HG02943 (cell line): ENCODE measurements around the gene FSIP1.

Experiments used
- ATAC-seq: cut with Tn5 transposase; IDR thresholded peaks from one replicate; pipeline ENCODE4 v1.9.1; 2021; ENCODE audit warnings: mild to moderate bottlenecking, low read depth, moderate library complexity; ENCODE audit not compliant: unreplicated experiment

The FSIP1 gene

GRCh38 chr15:39625451-39625850, 157.2 kb downstream of the FSIP1 start:
- no peak for ATAC-seq

DNA sequence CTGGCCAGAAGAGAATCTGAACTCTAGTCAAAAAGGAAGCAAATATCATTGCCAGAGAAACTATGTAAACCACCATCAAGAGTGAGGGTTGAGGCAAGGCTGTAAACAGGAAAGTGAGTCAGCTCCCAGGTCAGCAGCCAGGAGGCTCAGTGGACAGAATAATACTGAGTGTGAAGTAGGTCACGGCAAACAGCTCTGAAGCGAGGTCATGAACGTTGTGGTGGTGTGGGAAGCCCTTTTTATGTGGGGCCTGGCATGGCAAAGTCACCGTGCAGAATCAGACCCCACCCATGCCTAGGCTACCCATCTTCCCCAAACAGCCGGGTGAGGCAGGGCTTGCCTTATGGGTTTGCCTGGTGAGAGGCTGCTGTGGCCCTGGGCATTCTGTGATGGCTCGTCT, 157.8 kb downstream of the FSIP1 start:
- no peak for ATAC-seq

DNA sequence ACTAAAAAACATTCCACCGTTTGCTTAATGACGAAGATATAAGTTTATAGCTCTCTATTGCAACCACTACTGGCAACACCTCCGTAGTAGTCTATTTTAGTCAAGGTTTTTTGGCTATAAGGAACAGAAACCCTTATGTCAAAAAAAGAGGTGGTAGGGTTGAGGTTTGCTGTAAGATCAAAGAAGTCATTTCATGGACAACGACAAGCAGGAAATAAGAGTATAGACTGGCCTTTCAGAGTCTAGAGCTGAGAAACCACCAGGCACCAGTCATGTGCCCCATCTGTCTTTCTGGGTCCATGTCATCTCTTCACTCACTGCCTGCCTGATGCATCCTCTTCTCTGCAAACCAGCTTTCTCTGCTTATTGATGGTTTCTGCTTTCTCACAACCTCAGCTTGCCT, 159.1 kb downstream of the FSIP1 start:
- ATAC-seq: peak; percentile 85

DNA sequence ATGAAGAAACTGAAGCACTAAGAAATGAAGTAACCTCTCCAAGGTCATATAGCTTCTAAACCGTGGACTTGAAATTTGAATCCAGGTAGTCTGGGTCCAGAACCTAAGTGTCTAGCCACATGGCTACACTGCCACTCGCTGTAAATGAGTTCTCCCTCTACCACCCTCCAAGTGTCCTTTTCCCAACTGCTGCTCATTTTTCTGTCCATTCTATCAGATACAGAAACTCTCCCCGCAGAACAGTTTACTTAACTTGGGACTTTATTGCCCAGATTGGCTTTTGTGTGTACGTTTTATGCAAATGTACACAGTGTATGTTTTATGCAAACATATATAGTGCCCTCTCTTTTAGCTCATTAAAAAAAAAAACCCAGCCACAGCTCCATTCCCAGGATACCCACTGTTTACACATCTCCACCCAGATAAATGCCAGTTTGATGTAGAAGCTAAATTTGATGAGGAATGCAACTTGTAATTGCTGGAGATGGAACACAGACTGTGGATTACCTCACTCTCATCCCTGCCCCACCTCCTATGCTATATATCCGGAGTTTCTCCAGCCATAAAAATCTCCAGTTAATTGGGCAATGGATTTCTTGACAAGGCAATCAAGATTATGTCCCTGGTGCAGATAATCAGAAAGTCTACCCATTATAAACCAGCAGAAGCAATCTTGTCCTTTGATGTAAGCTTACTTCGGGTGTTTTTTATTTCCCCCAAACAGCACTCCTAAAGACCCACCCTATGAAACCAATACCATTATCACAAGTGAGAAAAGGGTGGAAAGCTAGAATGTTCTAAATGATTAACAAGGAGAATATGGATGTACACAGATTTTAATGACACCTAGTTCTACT, 159.8 kb downstream of the FSIP1 start:
- no peak for ATAC-seq

- ATAC-seq: no peak
Measured at GRCh38 chr15:39621976-39622375, 160.7 kb downstream of the FSIP1 start.

GRCh38 chr15:39621210-39621609, 161.4 kb downstream of the FSIP1 start:
- no peak for ATAC-seq

GRCh38 chr15:39618063-39618823, 164.4 kb downstream of the FSIP1 start:
- no peak for ATAC-seq

DNA sequence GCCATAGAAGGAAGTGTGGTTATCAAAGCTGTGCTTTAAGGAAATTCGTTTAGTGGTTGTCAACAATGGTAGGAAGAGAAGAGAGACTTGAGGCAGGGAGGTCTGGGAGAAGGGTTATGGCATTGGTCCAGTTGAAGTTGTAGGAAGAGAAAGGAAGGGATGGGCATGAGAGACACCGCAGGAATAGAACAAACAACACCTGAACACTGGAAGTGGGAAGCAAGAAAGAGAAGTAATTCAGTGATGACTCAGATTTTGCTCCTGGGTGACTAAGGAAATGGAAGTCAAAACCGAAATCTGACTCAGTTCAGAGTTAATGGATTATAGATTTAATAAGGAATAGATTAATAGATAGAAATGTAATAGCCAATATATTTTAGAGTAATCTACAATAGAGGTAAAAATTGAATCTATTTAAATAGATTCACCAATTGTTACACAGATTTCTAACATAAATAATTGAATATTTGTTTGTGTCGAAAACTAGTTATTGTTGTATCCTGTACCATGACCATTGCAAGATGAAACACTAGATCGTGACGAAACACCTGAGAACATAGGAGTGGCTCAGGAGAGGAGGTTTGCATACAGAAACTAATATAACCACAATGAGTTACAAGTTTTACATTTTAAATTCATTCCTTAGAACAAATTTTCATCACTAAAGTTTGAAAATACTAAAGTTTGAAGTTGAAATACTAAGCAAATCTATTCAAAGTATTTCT, 165.7 kb downstream of the FSIP1 start:
- ATAC-seq: no peak

- ATAC-seq: no peak
Measured at GRCh38 chr15:39613861-39614260, 168.8 kb downstream of the FSIP1 start.

DNA sequence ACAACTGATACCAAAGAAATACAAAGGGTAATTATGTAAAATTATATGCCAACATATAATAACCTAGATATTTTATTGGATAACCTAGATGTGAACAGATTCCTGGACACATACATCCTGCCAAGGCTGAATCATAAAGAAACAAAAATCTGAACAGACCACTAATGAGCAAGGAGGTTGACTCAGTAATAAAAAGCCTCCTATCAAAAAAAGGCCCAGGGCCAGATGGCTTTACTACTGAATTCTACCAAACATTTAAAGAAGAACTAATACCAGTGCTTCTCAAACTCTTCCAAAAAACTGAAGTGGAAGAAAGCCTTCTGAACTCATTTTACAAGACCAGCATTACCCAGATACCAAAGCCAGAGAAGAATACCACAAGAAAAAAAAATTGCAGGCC, 169.4 kb downstream of the FSIP1 start:
- ATAC-seq: no peak

GRCh38 chr15:39610665-39611064, 172.0 kb downstream of the FSIP1 start:
- no peak for ATAC-seq

- ATAC-seq: no peak
Measured at GRCh38 chr15:39609166-39609916, 173.3 kb downstream of the FSIP1 start.

DNA sequence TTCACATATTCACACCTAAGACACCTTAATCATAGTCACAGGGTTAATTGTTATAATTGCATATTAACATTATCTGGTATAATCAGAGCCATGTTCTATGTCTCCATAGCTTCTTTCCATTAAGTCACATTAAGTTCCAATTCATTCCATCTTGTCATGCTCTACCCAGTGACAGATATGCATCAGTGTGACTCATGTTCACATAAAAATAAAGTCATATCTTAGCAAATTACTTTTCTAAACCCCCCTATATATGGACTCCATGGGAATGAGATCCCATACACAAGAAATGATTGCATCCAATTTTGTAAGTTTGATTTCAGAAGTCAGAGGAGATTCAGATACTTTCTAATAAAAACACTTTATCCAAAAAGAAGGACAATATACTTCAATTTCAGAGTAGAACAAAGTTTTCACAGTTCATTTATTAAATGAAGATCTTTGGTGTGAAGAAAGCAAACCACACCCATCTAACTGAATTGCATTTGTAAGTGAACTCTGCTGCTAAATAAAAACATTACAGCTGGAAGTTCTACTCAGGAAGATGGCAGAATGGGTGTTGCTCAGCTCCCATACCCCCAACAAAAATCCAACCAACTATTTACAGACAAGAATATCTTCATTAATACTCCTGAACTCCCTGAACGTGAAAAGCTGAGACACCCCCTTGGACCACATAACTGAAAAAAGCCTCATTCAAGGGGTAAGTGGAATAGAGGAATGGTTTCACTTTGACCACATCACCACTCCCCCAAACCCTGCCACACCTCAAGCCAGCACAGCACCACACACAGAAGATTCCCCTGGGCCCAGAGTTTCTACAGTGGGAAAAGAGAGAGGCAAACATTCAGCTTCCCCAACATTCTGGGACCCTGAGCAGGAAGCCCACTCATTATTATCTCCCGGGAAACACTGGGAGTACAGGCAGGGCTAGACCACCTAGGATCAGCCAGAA, 174.2 kb downstream of the FSIP1 start:
- no peak for ATAC-seq

- ATAC-seq: no peak
Measured at GRCh38 chr15:39605146-39605545, 177.5 kb downstream of the FSIP1 start.

DNA sequence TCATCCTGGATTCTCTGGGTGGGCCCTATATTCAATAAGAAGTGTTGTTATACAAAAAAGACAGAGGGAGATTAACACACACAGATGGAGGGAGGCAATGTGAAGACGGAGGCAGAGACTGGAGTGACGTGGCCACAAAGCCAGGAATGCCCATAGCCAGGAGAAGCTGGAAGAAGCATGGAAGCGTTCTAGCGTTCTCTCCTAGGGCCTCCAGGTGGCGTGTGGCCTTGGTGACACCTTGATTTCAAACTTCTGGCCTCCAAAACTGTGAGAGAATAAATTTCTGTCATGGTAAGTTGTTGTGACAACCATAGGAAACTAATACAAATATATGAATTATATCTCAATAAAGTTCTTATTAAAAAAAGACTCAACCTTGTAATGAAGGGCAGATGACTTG, 180.5 kb downstream of the FSIP1 start:
- no peak for ATAC-seq

- ATAC-seq: no peak
Measured at GRCh38 chr15:39599871-39600270, 182.8 kb downstream of the FSIP1 start.

GRCh38 chr15:39598958-39599845, 183.4 kb downstream of the FSIP1 start:
- ATAC-seq: no peak

GRCh38 chr15:39598186-39598850, 184.3 kb downstream of the FSIP1 start:
- ATAC-seq: no peak
